GM21367 (cell line): ENCODE data around the gene ACAP3.

Experiments used
- ATAC-seq: cut with Tn5 transposase; IDR thresholded peaks from one replicate; pipeline ENCODE4 v1.9.1; 2021; ENCODE audit not compliant: unreplicated experiment

The ACAP3 gene

DNA sequence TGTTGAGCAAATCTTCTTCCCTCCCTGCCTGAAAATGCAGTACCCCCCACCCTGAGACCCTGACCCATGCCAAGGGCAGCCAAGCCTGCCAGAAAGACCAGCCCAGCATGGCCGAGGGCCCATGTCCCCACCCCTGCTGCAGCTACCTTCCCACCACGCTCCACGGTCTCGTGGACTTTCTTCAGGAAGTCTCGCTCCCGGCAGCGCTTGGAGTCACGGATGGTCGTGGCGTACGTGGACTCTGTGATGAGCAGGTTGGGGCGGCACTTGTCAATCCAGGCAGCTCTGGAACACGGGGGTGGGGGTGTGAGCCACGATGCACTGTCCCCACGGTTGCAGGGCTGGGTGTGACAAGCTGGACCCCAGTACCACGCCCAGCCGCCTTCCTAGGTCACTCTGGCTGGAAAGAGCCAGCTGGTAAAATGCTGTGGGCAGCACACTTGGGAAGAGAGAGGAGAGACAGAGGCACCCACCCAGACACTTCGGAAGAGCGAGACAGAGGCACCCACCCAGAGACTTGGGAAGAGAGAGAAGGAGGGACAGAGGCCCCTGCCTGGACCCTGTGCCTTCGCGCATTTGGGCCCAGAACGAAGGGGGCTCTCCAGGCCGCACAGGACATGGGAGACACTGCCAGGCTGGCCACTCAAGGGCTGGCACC, 7.1 kb upstream of the ACAP3 start:
- ATAC-seq, result no peak

GRCh38 chr1:1314237-1314586, 6.5 kb upstream of the ACAP3 start:
- no peak for ATAC-seq

- no peak for ATAC-seq
These were observed 5.9 kb upstream of the ACAP3 start for GRCh38 chr1:1313500-1314236.

DNA sequence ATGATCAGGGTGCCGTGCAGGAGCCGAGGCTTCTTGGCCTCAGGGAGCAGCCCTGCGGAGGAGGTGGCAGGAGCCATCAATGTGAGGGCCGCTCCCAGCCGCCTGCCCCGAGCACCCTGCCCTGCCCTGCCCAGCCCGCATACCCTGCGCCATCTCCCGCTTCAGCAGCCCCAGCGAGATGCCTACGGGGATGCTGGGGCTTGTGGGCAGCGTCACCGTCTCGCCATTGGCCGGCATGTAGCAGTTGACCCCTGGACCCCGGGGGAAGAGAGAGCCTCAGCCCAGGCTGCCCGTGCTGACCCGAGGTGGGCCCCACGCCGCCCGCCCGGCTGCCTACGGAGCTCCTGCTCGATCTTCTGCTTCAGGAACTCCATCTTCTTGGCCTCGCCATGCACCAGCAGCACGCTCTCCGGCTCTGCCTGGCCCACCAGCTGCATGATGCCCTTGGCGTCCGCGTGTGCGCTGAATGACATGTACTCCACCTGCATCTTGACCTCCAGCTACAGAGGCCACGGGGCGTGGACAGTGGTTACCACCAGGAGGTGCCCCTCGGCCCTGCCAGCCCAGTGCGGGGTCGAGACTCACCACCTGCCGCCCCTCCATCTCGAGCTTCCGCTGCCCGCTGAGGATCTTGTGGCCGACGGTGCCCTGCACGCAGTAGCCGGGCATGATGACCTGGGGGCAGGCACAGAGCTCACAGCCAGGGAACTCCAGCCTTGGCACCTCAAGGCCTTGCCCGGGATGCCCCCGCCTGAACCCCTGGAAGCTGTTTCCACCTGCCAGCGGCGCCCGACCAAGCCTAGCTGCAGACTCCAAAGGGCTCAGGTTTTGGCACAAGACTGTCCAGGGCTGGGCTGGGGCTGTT, 5.0 kb upstream of the ACAP3 start:
- no peak for ATAC-seq

DNA sequence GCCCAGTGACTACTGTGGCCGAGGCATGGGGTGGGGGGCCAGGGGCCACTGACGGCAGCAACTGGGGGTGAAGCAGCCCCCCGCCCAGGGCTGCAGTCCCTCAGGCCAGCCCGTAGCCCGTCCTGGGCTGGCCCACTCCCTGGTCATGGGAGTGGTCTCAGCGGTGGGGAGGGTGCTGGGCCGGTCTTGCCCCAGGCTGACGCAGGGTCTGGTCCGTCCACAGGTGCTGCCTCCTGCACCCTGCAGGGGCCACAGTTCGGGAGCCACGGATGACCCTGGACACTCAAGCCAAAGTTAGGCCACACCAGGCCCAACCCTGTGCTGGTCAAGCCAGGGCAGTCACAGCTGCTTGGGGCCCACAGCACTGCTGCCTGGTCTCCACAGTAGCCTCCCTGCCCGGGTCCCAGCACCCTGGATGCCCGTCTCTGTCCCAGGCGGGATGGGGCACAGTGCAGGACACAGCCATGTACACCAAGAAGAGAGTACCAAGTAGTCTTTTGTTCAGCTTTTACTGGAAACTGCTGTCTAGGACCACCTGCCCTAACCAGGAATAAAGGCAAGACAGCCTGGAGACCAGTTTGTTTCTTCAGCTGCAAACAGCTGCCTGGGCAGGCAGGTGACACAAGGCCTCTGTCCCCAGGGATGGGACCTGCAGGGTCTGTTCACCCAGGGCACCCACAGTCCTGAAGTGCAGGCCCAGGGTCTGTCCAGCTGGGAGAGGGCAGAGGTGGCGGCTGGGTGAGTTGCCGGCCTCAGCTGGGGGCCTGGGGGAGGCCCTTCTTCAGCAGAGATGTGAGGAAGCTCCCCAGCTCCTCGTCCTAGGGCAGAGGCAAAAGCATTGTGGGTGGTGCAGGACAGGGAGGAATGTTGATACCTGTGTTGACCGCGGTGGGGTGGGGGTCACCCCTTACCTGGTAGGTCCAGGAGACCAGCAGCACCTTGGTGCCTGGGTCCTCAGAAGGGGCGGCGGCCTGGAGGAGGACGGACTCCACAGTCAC, 3.7 kb upstream of the ACAP3 start:
- no peak for ATAC-seq

DNA sequence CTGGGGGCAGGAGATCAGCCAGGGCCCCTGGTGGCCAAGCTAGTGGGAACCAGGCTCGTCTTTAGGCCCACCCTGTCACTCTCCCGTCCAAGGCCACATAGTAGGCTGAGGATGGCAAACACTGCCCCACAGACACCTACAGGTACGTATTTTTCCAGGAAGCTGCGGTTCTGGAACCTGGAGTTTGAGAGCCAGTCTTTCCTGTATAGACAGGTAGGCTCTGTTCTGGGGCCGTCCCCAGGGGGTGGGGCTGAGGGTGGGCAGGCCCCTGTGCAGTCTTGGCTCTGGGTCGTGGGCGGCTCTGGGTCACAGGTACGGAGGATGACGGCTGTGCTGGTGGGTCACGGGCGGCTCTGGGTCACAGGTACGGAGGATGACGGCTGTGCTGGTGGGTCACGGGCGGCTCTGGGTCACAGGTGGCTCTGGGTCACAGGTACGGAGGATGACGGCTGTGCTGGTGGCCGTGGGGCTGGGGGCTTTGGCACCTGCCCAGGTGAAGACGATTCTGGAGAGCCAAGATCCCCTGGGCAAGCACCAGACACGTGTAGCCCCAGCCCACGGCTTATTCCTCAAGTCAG, 2.8 kb upstream of the ACAP3 start:
- ATAC-seq, result no peak

GRCh38 chr1:1310109-1310385, 2.3 kb upstream of the ACAP3 start:
- no peak for ATAC-seq

GRCh38 chr1:1309251-1310108, 1.8 kb upstream of the ACAP3 start:
- no peak for ATAC-seq

DNA sequence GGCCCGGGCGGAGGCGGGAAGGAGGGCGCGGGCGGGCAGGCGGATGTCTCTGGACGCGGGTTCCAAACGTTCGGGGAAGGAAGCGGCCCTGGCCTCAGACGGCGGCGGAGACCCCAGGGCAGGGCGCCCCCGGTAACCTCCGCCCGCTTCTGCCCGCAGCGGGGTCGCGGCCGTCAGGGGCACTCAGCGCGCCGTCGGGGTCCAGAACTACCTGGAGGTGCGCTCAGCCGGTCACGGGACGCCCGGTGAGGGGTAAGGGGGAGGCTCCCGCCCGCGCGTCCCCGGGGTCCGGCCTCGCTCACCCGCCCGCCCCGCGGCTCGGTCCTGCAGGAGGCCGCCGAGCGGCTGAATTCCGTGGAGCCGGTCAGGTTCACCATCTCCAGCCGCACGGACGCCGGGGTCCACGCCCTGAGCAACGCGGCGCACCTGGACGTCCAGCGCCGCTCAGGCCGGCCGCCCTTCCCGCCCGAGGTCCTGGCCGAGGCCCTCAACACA, 1.1 kb upstream of the ACAP3 start:
- no peak for ATAC-seq

GRCh38 chr1:1307261-1307922, 338 bp downstream of the ACAP3 start:
- no peak for ATAC-seq

- ATAC-seq, result no peak
These were observed 969 bp downstream of the ACAP3 start for GRCh38 chr1:1306661-1307260.

DNA sequence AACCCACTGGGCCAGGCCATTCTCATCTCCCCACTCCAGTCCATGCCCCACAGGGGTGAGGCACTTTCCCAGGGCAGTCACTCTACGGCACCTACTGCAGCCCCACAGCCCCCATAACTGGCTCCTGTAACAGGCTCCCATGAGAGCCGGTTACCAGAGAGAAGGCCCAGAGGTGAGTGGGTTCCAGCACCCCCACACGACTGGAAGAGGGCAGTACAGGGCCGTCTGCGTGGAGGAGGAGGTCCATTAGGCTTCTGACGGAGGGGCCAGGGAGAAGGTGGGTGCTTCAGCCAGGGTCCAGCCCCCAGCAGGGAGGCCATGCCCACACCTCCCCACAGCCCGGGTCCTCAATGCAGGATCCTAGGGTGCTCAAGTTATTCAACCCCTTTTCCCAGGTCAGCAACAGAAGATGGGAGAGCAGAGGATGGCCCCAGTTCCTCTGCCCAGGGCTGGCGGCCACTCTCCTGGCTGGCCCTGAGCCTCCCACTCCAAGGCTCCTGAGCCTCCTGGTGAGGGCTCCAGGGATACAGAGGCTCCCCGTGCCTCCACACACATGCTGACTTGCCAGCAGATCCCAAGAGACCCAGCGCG, 1.6 kb downstream of the ACAP3 start:
- ATAC-seq, result no peak

- no peak for ATAC-seq
These were observed 2.2 kb downstream of the ACAP3 start for GRCh38 chr1:1305300-1306069.

DNA sequence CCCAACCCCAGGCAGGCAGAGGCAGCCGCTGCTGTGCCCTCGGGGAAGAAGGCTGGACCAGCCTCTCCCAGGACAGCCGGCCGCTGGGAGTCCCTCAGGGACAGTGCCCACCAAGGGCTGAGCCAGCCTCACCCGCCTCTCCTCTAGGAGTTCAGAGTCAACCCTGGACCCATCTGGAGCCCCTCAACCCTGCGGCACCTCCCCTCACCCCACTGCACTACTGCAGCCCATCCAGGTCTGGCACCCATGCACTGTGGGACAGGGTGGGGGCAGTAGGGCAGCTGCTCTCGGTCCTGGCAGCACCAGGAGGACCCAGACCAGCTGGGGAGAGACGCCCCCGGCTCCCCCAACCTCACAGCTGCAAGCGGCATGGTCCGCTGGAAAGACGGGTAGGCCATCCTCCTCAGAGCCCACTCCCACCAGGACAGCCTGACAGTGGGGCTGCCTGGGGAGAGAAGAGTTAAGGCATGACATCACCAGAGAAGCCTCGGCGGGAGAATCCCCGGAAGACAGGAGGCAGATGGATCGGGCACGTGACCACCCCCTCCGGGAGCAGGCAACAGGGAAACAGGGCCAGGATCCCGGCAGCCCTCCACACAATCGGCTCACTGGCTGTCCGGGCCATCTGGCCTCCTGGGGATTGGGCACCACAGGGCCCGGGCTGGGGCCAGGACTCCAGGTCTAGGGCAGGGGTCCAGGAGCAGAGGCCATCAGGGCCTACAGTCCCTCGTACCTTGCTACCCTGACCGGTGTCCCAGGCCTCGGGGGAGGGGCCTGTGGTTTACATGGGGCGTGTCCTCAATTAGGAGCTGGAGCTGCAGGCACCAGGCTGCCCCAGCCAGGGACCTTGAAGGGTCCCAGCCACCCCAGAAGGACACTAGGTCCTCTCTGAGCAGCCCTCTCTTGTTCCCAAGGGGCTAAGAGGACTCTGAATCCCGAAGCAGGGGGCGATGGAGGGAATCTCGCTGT, 3.1 kb downstream of the ACAP3 start:
- no peak for ATAC-seq

GRCh38 chr1:1303736-1304135, 4.0 kb downstream of the ACAP3 start:
- no peak for ATAC-seq

- ATAC-seq, result no peak
These were observed 4.7 kb downstream of the ACAP3 start for GRCh38 chr1:1302951-1303509.
